ENCODE data around the gene ZAP70. TPM values are rescaled to one million over a fixed set of nuclear protein-coding genes. Genes with fewer than 3 reads are reported as not detected.

The ZAP70 gene
- total and polyA plus RNA-seq, 2 experiments from 2014 or later: not detected

- no peak overlapping the region for H3K9ac ChIP-seq
- H3K9me2 ChIP-seq (ENCODE audit: insufficient read depth): no peaks in the 10 kb centered on the region
- in situ Hi-C loops (cut with MboI): no loop called here
- no peaks in the 10 kb centered on the region for H3K27me3 ChIP-seq (replicated peaks; ENCODE audit: insufficient read depth)
- no peaks in the 10 kb centered on the region for H3F3A ChIP-seq (ENCODE audit: insufficient read depth)
- H3K4me3 ChIP-seq: no peak overlapping the region
- H4K20me1 ChIP-seq (ENCODE audit: insufficient read depth): no peaks in the 10 kb centered on the region
- H3K4me1 ChIP-seq (ENCODE audit: insufficient read depth): 0 out of 2 replicates have a peak, but pooled peaks cover 5% of the 10 kb centered on the region
- no peak overlapping the region for H3K4me2 ChIP-seq (ENCODE audit: unreplicated experiment)
- H3K27ac ChIP-seq: no peak overlapping the region
- H3K36me3 ChIP-seq (ENCODE audit: low read depth): no peaks in the 10 kb centered on the region
- H3K79me2 ChIP-seq (ENCODE audit: insufficient read depth): no peaks in the 10 kb centered on the region
- no peak for TF ChIP-seq EZH2phosphoT487 (IDR thresholded peaks at IDR 0.05; ENCODE audit: insufficient read depth, low read depth)
- no peak for TF ChIP-seq EZH2 (IDR thresholded peaks at IDR 0.05; ENCODE audit: insufficient read depth, poor library complexity, severe bottlenecking)
- WGBS, 2 experiments (ENCODE audit: low coverage in 1 of 2, low lambda C conversion rate in 2 of 2, missing lambda C conversion rate in 2 of 2): 77 to 78% methylated on average over 7 of the region's 7 CpGs
- H2AFZ ChIP-seq: no peak overlapping the region
- no peak for DNase-seq
- no peaks in the 10 kb centered on the region for H3K9me3 ChIP-seq (ENCODE audit: low read depth)
These were observed 13.9 kb downstream of the ZAP70 start for GRCh38 chr2:97727296-97727695.

DNA sequence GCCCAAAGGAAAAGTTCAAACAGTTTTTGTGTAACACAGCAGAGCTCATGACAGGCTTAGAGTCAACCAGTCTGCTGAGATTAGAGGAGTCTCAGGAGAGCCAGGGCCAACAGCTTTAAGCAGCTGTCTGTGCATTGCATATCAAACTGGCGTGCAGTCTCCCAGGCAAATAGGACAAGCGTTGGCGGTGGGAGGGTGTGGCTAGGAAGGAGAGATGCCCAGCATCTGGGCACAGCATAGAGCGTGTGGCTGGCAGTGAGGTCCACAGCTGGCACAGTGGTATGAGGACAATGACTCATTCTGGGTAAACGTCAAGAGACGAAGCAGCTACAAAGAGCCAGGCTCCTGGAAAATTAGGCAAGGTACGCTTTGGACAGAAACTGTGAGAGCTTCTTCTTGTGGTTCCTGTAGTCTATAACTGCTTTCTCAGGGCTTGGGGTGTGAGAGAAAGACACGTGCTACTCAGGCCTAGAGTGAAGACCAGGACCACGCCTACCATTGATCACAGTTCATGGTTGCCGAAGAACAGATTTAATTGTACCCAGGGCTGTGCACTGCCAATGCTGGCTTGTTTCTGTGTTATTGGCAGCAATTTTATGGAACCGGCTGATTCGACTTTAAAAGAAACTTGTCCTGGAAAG is 14.8 kb downstream of the ZAP70 start:
- no peak for TF ChIP-seq EZH2phosphoT487 (IDR thresholded peaks at IDR 0.05; ENCODE audit: insufficient read depth, low read depth)
- no peak for TF ChIP-seq EZH2 (IDR thresholded peaks at IDR 0.05; ENCODE audit: insufficient read depth, poor library complexity, severe bottlenecking)
- H3K9me2 ChIP-seq (ENCODE audit: insufficient read depth): no peaks in the 10 kb centered on the region
- no peak overlapping the region for H3K27ac ChIP-seq
- no peak overlapping the region for H3K9ac ChIP-seq
- WGBS, 2 experiments (ENCODE audit: low coverage in 1 of 2, low lambda C conversion rate in 2 of 2, missing lambda C conversion rate in 2 of 2): 1 to 2% methylated on average over 12 of the region's 12 CpGs
- H3K36me3 ChIP-seq (ENCODE audit: low read depth): no peaks in the 10 kb centered on the region
- 0 out of 2 replicates have a peak, but pooled peaks cover 5% of the 10 kb centered on the region for H3K4me1 ChIP-seq (ENCODE audit: insufficient read depth)
- no peaks in the 10 kb centered on the region for H3K79me2 ChIP-seq (ENCODE audit: insufficient read depth)
- H4K20me1 ChIP-seq (ENCODE audit: insufficient read depth): no peaks in the 10 kb centered on the region
- DNase-seq: peak; percentile 77
- peak overlapping the region; percentile 5 for H3K4me2 ChIP-seq (ENCODE audit: unreplicated experiment)
- in situ Hi-C loops (cut with MboI): no loop called here
- H3F3A ChIP-seq (ENCODE audit: insufficient read depth): no peaks in the 10 kb centered on the region
- 0 out of 2 replicates have a peak overlapping the region, but pooled peaks have one; percentile 10 for H2AFZ ChIP-seq
- H3K9me3 ChIP-seq (ENCODE audit: low read depth): no peaks in the 10 kb centered on the region
- H3K27me3 ChIP-seq (replicated peaks; ENCODE audit: insufficient read depth): no peaks in the 10 kb centered on the region
- H3K4me3 ChIP-seq: no peak overlapping the region

GRCh38 chr2:97730245-97730644 is 16.9 kb downstream of the ZAP70 start:
- no peak for DNase-seq
- Histone ChIP-seq H3K27me3 (replicated peaks; ENCODE audit: insufficient read depth) (no peaks in the 10 kb centered on the region), H3F3A (ENCODE audit: insufficient read depth) (no peaks in the 10 kb centered on the region), H3K4me1 (ENCODE audit: insufficient read depth) (0 out of 2 replicates have a peak, but pooled peaks cover 5% of the 10 kb centered on the region), H3K4me2 (ENCODE audit: unreplicated experiment) (no peak overlapping the region), H3K4me3 (no peak overlapping the region), H3K9ac (no peak overlapping the region), H3K79me2 (ENCODE audit: insufficient read depth) (no peaks in the 10 kb centered on the region), H3K27ac (no peak overlapping the region), H3K36me3 (ENCODE audit: low read depth) (no peaks in the 10 kb centered on the region), H2AFZ (no peak overlapping the region), H3K9me3 (ENCODE audit: low read depth) (no peaks in the 10 kb centered on the region), H4K20me1 (ENCODE audit: insufficient read depth) (no peaks in the 10 kb centered on the region), H3K9me2 (ENCODE audit: insufficient read depth) (no peaks in the 10 kb centered on the region)
- WGBS, 2 experiments (ENCODE audit: low coverage in 1 of 2, low lambda C conversion rate in 2 of 2, missing lambda C conversion rate in 2 of 2): 80 to 87% methylated on average over 1 of the region's 1 CpG
- TF ChIP-seq EZH2 (IDR thresholded peaks at IDR 0.05; ENCODE audit: insufficient read depth, poor library complexity, severe bottlenecking) (no peak), EZH2phosphoT487 (IDR thresholded peaks at IDR 0.05; ENCODE audit: insufficient read depth, low read depth) (no peak)
- in situ Hi-C loops (cut with MboI): no loop called here

DNA sequence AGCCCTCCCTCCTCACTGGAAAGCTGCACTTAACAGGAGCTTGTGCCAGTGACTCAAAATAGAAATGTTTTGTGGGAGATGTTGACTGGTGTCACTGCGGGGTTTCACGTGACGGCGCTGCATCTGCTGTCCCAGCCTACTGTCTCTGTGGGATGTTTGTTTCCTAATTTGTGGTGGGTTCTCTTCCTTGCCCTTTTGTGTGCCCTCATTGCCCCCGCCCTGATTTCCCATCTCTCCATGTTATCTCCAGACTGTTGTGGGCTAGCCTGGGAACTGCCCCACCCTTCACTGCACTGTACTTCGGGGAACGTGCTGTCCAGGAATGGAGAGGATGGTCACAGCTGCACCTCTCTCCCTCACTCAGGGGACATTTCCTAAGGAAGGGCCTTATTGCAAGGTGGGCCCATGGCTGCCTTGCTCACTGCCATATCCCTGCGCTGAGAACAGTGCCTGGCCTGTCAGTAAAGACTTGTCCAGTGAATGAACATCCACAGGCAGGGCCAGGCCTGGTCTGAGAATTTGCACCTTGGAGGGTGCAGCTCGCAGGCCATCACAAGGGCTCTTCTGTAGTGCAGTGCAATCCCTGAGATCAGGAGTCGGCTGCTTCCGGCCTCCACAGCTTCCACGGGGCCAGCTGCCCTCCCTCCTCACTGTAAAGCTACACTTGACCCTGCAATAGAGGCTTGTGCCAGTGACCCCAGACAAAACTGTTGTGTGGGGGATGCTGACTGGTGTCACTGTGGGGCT is 18.1 kb downstream of the ZAP70 start:
- in situ Hi-C loops (cut with MboI): no loop called here
- H3K9me2 ChIP-seq (ENCODE audit: insufficient read depth): no peaks in the 10 kb centered on the region
- no peak overlapping the region for H3K4me3 ChIP-seq
- H3K27ac ChIP-seq: no peak overlapping the region
- no peaks in the 10 kb centered on the region for H3K79me2 ChIP-seq (ENCODE audit: insufficient read depth)
- WGBS, 2 experiments (ENCODE audit: low coverage in 1 of 2, low lambda C conversion rate in 2 of 2, missing lambda C conversion rate in 2 of 2): 64 to 72% methylated on average over 12 of the region's 12 CpGs
- H2AFZ ChIP-seq: no peak overlapping the region
- no peaks in the 10 kb centered on the region for H3K36me3 ChIP-seq (ENCODE audit: low read depth)
- H3K27me3 ChIP-seq (replicated peaks; ENCODE audit: insufficient read depth): no peaks in the 10 kb centered on the region
- H4K20me1 ChIP-seq (ENCODE audit: insufficient read depth): no peaks in the 10 kb centered on the region
- no peaks in the 10 kb centered on the region for H3F3A ChIP-seq (ENCODE audit: insufficient read depth)
- no peak for TF ChIP-seq EZH2 (IDR thresholded peaks at IDR 0.05; ENCODE audit: insufficient read depth, poor library complexity, severe bottlenecking)
- no peak for TF ChIP-seq EZH2phosphoT487 (IDR thresholded peaks at IDR 0.05; ENCODE audit: insufficient read depth, low read depth)
- H3K4me2 ChIP-seq (ENCODE audit: unreplicated experiment): no peak overlapping the region
- no peak for DNase-seq
- no peak overlapping the region for H3K9ac ChIP-seq
- no peaks in the 10 kb centered on the region for H3K9me3 ChIP-seq (ENCODE audit: low read depth)
- 0 out of 2 replicates have a peak, but pooled peaks cover 5% of the 10 kb centered on the region for H3K4me1 ChIP-seq (ENCODE audit: insufficient read depth)

Measured in GM23248 (cell line).